ENCODE measurements around the gene MKNK1.

Gene MKNK1

DNA sequence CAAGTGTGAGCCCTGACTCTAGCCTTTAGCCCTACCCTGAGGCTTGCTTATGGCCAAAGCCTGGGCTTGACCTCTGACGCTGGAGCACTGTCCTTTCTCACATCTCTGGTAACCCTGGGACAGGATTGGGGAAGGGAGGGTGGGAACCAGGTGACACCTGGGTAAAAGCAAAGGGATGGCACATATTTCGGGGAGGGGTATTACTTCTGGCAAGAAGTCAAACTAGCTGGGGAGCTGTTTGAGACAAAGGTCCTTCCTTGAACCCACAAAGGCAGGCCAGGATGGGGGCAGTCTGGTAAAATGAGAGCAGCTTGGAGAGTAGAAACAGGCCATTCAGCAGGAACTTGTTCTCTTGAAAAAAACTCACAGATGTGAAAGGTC is 10.5 kb upstream of the MKNK1 start:
- no peak overlapping the region for H3K27ac ChIP-seq
- no peak for TF ChIP-seq ZFX (IDR thresholded peaks at IDR 0.05; ENCODE audit: borderline replicate concordance)
- TF ChIP-seq, protein P1, sequence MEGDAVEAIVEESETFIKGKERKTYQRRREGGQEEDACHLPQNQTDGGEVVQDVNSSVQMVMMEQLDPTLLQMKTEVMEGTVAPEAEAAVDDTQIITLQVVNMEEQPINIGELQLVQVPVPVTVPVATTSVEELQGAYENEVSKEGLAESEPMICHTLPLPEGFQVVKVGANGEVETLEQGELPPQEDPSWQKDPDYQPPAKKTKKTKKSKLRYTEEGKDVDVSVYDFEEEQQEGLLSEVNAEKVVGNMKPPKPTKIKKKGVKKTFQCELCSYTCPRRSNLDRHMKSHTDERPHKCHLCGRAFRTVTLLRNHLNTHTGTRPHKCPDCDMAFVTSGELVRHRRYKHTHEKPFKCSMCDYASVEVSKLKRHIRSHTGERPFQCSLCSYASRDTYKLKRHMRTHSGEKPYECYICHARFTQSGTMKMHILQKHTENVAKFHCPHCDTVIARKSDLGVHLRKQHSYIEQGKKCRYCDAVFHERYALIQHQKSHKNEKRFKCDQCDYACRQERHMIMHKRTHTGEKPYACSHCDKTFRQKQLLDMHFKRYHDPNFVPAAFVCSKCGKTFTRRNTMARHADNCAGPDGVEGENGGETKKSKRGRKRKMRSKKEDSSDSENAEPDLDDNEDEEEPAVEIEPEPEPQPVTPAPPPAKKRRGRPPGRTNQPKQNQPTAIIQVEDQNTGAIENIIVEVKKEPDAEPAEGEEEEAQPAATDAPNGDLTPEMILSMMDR (IDR thresholded peaks at IDR 0.05) = no peak

DNA sequence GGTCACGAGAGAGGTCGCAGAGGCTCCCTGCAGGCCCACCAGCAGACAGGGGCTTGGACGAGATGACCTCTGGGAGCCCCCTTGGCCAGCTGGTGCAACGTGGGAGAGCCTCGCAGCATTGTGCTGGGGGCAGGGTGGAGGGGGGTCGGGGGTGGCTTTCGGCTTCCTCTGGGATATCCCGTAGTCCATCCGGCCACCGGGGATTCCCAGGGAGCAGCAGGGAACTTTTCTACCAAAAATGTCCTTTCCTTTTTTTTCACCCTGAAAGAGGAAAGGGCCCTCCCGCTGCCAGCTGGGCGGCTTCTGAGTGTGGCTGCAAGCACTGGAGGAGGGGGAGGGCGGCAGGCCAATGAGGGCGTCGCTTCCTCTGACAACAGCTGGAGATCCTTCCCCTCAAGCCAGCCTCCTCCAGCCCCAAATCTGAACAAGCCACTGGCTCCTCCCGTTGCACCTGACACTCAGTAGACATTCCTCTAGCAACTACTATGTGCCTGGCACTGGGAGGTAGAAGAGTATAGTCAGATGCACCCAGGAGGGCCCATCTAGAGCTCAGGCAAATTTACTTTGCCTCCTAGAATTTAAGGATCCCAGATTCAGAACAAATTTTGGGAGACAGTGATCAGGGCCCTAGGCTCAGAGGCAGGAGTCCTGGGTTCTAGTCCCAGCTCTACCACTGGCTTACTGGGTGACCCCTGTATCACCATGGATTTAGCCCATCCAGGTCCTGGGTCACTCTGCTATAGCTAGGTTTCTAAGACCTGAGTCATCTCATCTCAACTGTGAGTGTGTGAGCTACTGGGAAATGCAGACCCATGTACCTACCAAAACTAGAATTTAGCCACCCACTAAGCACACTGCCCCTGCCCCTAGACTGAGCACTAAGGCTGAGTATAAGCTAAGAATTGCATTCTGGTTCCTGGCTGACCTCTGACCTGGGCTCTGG is 9.9 kb upstream of the MKNK1 start:
- no peak overlapping the region for H3K27ac ChIP-seq
- TF ChIP-seq ZFX (IDR thresholded peaks at IDR 0.05; ENCODE audit: borderline replicate concordance) = no peak
- TF ChIP-seq, protein P1 (IDR thresholded peaks at IDR 0.05) = no peak

DNA sequence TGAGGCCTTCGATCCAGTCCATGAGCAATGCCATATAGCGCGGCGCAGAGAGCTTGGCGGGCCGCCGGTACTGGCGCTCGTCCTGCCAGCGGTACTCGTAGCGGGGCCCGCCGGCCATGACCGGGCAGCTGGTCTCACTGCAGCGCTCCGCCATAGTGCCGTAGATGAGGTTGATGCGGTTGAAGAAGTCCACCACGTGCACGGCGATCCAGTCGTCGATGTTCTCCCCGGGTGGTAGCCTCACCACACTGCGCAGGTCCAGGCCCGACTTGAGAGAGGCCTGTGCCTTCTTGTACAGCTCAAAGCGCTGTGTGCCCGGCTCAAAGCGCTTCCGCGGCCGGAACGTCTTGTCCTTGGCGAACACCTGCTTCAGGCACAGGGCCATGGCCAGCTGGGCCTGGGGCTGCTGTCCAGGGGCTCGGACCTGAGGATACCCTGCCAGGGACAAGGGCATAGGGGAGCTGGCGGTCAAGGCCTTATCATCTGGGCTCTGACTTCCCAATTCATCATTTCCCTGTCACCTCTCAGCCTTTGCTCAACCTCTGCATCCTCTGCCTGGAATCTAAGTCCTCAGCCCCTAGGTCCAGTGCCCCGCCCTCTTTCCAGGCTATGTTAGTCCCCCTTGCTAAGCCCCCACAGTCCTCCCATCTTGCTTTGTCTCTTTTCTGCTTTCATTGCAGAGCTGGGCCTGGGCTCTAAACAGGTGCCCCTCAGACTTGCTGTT is 9.0 kb upstream of the MKNK1 start:
- TF ChIP-seq, protein P1 (IDR thresholded peaks at IDR 0.05) = no peak
- no peak for TF ChIP-seq ZFX (IDR thresholded peaks at IDR 0.05; ENCODE audit: borderline replicate concordance)
- H3K27ac ChIP-seq = no peak overlapping the region

DNA sequence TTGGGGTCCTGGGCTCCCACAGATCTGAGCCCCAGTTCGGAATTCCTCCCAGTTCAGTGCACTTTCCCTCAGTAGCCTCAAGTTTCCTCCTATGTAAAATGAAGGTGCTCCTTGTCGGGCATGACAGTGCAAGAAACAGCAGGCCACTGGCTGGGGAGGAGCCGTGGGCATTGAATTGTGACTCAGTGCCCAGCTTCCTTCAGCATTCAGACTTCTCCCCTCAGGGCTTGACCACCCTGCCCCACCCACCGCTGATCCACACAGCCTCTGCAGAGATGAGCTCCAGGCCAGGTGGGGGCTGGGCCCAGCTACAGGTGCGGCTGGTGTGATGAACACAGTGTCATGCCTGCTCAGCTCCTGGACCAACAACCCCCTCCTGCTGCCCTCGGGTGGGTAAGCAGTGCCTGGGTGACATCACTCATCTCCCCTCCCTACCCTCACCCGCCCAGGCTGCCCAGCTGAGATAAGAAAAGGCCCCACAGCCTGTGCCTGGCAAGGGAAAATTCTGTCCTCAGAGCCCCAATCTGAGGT is 7.7 kb upstream of the MKNK1 start:
- H3K27ac ChIP-seq = no peak overlapping the region
- no peak for TF ChIP-seq ZFX (IDR thresholded peaks at IDR 0.05; ENCODE audit: borderline replicate concordance)
- TF ChIP-seq, protein P1 (IDR thresholded peaks at IDR 0.05) = no peak

DNA sequence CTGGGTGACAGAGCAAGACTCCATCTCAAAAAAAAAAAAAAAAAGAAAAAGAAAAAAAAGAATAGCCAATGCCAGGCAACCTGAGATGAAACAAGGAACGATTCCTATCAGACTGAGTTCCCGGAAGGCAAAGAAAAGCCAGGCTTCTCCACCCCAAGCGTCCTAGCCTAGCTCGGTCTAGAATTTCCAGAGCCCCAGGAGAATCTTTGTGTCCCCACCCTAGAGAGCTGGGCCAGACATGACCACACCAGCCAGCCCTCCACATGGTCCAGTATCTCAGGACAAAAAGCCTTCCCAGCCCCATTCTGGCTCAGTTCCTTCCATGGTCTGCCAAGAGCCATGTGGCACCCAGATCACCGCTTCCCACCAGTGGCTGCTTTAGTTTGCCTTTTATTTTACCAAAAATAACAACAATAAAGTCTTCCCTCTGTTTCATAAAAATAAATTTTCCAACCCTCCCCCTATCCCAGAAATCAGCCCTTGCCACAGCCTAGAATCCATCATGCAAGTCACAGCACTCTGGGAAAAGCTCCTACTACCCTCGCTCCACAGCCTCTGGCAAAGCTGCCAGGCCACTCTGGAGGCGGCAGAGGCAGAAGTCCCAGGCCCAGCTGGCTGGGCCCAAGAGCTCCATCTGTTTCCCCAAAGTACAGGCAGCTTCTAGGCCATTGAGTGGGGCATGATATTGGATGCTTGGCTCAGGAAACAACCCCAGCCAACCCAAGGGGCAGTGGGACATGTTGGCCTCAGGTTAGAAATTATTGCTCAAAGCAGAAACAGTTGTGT is 3.5 kb upstream of the MKNK1 start:
- TF ChIP-seq, protein P1 (IDR thresholded peaks at IDR 0.05) = no peak
- no peak for TF ChIP-seq ZFX (IDR thresholded peaks at IDR 0.05; ENCODE audit: borderline replicate concordance)
- no peak overlapping the region for H3K27ac ChIP-seq

DNA sequence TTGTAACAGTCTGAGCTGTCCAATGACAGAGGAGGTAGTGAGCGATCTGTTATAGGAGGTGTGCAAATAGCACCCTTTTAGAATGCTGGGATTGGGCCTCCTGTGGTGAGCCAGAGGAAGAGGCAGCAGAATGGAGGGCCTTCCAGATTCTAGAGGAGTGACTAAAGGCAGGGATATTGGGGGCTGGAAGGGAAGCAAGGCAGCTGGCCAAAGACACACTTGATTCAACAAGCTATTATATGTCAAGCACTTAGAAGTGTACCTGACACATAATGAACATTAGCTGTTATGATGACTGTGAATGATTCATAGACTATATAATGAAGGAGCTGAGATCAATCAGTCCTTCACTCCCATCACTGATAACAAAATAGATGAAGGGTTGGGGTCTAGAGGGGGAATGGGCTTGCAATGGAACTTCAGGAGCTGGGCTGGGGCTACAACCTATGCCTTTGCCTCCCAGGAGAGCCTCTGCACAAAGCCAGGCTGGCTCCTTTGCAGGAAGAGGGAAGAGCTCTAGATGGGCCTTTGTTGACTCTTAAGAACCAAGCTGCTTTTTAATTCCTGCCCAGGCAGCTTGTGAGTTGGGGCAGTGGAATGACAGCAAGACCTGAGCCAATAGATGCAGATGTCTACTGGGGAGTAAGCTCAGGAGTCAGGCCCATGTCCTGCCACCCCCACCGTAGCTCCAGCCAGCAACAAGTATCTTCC is 2.3 kb upstream of the MKNK1 start:
- TF ChIP-seq ZFX (IDR thresholded peaks at IDR 0.05; ENCODE audit: borderline replicate concordance) = no peak
- TF ChIP-seq, protein P1 (IDR thresholded peaks at IDR 0.05) = no peak
- H3K27ac ChIP-seq = no peak overlapping the region
